ENCODE data around the gene UXS1.

The UXS1 gene

GRCh38 chr2:106168657-106169056 is 25.4 kb downstream of the UXS1 start:
- TF ChIP-seq ZFP3 (CRISPR knock-in tag; IDR thresholded peaks at IDR 0.05) (no peak), ZNF565 (CRISPR knock-in tag; conservative IDR thresholded peaks at IDR 0.05; ENCODE audit: low read depth) (no peak), GLIS3 (CRISPR knock-in tag; IDR thresholded peaks at IDR 0.05) (no peak), ZC3H10 (CRISPR knock-in tag; IDR thresholded peaks at IDR 0.05) (no peak)
- no peak for ATAC-seq

- TF ChIP-seq ZNF565 (CRISPR knock-in tag; conservative IDR thresholded peaks at IDR 0.05; ENCODE audit: low read depth) (no peak), TCF4 (CRISPR knock-in tag; IDR thresholded peaks at IDR 0.05; ENCODE audit: borderline replicate concordance) (no peak), SNAI2 (CRISPR knock-in tag; IDR thresholded peaks at IDR 0.05) (no peak), ISL1 (CRISPR knock-in tag; IDR thresholded peaks at IDR 0.05) (no peak), POU6F1 (CRISPR knock-in tag; IDR thresholded peaks at IDR 0.05; ENCODE audit: borderline replicate concordance, low read depth) (no peak), ZC3H10 (CRISPR knock-in tag; IDR thresholded peaks at IDR 0.05) (no peak), ZFP3 (CRISPR knock-in tag; IDR thresholded peaks at IDR 0.05) (no peak), ZNF70 (CRISPR knock-in tag; IDR thresholded peaks at IDR 0.05) (no peak), ZNF8 (CRISPR knock-in tag; IDR thresholded peaks at IDR 0.05) (no peak), PPARA (CRISPR knock-in tag; IDR thresholded peaks at IDR 0.05; ENCODE audit: borderline replicate concordance) (no peak)
- ATAC-seq, result no peak
Observed at GRCh38 chr2:106167067-106167466, 27.0 kb downstream of the UXS1 start.

DNA sequence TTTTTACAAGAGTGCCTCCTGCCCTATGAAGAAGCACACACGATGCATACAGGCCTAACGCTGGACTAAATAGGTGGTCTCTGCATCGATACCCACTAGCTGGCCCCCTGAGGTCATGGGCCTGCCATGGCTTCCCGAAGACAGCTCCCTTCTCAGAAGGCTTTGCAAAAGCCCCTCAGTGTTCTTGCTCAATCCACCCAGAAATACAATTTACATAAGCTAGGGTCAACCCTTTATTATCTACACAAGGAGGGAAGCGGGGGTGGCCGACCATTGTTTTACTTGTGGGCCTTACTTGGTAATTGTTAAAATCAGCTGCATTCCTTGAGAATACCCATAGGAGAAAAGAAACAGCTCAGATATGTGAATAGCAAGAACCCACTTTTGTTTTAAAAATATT is 28.5 kb downstream of the UXS1 start:
- no peak for TF ChIP-seq ZNF565 (CRISPR knock-in tag; conservative IDR thresholded peaks at IDR 0.05; ENCODE audit: low read depth)
- TF ChIP-seq POU6F1 (CRISPR knock-in tag; IDR thresholded peaks at IDR 0.05; ENCODE audit: borderline replicate concordance, low read depth), result no peak
- no peak for TF ChIP-seq TCF4 (CRISPR knock-in tag; IDR thresholded peaks at IDR 0.05; ENCODE audit: borderline replicate concordance)
- ATAC-seq, result no peak

GRCh38 chr2:106165029-106165428 is 29.1 kb downstream of the UXS1 start:
- ATAC-seq, result no peak
- TF ChIP-seq ZFP30 (CRISPR knock-in tag; IDR thresholded peaks at IDR 0.05), result no peak
- no peak for TF ChIP-seq ZNF70 (CRISPR knock-in tag; IDR thresholded peaks at IDR 0.05)
- no peak for TF ChIP-seq BACH2 (CRISPR knock-in tag; IDR thresholded peaks at IDR 0.05; ENCODE audit: borderline replicate concordance)
- no peak for TF ChIP-seq GLIS3 (CRISPR knock-in tag; IDR thresholded peaks at IDR 0.05)
- TF ChIP-seq, protein P1, sequence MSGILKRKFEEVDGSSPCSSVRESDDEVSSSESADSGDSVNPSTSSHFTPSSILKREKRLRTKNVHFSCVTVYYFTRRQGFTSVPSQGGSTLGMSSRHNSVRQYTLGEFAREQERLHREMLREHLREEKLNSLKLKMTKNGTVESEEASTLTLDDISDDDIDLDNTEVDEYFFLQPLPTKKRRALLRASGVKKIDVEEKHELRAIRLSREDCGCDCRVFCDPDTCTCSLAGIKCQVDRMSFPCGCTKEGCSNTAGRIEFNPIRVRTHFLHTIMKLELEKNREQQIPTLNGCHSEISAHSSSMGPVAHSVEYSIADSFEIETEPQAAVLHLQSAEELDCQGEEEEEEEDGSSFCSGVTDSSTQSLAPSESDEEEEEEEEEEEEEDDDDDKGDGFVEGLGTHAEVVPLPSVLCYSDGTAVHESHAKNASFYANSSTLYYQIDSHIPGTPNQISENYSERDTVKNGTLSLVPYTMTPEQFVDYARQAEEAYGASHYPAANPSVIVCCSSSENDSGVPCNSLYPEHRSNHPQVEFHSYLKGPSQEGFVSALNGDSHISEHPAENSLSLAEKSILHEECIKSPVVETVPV (CRISPR knock-in tag; IDR thresholded peaks at IDR 0.05), result no peak
- no peak for TF ChIP-seq PPARA (CRISPR knock-in tag; IDR thresholded peaks at IDR 0.05; ENCODE audit: borderline replicate concordance)
- TF ChIP-seq OSR1 (CRISPR knock-in tag; IDR thresholded peaks at IDR 0.05), result no peak
- no peak for TF ChIP-seq ARNTL (CRISPR knock-in tag; IDR thresholded peaks at IDR 0.05; ENCODE audit: borderline replicate concordance, low read depth)
- TF ChIP-seq, protein P2, sequence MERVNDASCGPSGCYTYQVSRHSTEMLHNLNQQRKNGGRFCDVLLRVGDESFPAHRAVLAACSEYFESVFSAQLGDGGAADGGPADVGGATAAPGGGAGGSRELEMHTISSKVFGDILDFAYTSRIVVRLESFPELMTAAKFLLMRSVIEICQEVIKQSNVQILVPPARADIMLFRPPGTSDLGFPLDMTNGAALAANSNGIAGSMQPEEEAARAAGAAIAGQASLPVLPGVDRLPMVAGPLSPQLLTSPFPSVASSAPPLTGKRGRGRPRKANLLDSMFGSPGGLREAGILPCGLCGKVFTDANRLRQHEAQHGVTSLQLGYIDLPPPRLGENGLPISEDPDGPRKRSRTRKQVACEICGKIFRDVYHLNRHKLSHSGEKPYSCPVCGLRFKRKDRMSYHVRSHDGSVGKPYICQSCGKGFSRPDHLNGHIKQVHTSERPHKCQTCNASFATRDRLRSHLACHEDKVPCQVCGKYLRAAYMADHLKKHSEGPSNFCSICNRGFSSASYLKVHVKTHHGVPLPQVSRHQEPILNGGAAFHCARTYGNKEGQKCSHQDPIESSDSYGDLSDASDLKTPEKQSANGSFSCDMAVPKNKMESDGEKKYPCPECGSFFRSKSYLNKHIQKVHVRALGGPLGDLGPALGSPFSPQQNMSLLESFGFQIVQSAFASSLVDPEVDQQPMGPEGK (CRISPR knock-in tag; IDR thresholded peaks at IDR 0.05; ENCODE audit: borderline replicate concordance), result no peak
- no peak for TF ChIP-seq ZNF8 (CRISPR knock-in tag; IDR thresholded peaks at IDR 0.05)
- no peak for TF ChIP-seq ISL1 (CRISPR knock-in tag; IDR thresholded peaks at IDR 0.05)
- TF ChIP-seq, protein P3, sequence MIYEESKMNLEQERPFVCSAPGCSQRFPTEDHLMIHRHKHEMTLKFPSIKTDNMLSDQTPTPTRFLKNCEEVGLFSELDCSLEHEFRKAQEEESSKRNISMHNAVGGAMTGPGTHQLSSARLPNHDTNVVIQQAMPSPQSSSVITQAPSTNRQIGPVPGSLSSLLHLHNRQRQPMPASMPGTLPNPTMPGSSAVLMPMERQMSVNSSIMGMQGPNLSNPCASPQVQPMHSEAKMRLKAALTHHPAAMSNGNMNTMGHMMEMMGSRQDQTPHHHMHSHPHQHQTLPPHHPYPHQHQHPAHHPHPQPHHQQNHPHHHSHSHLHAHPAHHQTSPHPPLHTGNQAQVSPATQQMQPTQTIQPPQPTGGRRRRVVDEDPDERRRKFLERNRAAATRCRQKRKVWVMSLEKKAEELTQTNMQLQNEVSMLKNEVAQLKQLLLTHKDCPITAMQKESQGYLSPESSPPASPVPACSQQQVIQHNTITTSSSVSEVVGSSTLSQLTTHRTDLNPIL (CRISPR knock-in tag; IDR thresholded peaks at IDR 0.05; ENCODE audit: low read depth), result no peak
- no peak for TF ChIP-seq TSHZ2 (CRISPR knock-in tag; IDR thresholded peaks at IDR 0.05)
- TF ChIP-seq RARB (CRISPR knock-in tag; IDR thresholded peaks at IDR 0.05), result no peak
- TF ChIP-seq TCF4 (CRISPR knock-in tag; IDR thresholded peaks at IDR 0.05; ENCODE audit: borderline replicate concordance), result no peak
- no peak for TF ChIP-seq SNAI2 (CRISPR knock-in tag; IDR thresholded peaks at IDR 0.05)

Data from SK-N-SH treated with all-trans-retinoic acid at 6 μM for 48 hours (cell line).